GM19324 (cell line): ENCODE results near the gene BRINP2.
"Not testable (repeated sequence)": the region's sequence is repeated elsewhere in the genome, so short reads cannot be mapped to it uniquely, and the experiment has no call there.

ENCODE experiments used
- ATAC-seq: cut with Tn5 transposase; IDR thresholded peaks from one replicate; pipeline ENCODE4 v1.9.1; 2021; ENCODE audit warnings: mild to moderate bottlenecking, moderate library complexity; ENCODE audit not compliant: unreplicated experiment, low FRiP score

Gene BRINP2

DNA sequence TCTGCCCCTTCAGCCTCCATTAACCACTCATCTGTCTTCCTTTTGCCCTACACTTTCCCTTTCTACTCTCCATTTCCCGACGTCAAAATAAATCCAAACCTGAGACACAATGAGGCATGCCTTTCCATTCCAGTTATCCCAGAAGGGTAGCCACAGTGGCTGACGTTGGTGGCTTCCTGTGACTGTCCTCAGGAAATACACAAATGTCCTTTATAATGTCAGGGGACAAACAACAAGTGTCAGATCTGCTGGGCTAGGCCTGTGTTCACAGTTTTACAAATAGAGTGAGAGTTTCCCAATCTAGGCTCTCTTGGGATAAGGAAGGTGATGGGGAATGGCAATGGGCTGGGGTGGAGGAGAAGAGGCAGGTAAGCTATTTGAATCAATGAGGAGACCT is 135.3 kb downstream of the BRINP2 start:
- ATAC-seq, result no peak

DNA sequence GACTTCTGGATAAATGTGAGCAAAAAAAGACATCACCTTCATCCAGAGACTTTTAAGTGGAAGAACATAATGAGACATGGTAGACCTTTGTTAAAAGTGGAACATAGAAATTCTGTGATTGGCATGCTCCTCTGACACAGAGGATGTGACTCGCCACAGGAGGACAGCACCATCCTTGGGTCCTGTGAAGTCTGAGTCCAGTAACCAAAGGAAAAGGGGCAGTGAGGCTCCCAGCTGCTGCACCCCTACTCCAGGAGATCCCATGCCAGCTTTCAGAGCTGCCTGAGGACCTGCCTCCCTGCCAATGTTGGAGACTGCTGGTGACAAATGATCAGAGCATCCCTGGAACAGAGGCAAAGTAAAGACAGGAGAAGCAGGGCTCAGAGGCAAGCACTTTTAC is 136.2 kb downstream of the BRINP2 start:
- ATAC-seq, result no peak

DNA sequence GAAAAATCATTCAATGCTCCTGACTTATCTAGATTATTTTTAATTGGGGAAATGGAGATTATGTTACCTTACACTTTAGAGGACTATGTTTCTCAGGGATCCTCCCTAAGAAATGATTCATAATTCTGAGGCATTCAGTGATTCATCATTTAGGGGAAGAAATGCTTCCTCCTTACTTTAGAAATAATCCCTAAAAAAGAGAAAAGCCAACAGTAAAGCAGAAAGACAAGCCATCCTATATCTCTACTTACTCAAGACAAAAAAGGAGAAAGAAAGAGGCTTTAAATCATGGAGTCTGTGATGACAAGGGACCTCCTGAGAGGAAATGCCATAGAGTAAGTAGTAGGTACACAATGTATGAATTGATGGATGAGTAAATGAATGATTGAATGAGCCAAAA is 137.0 kb downstream of the BRINP2 start:
- no peak for ATAC-seq

DNA sequence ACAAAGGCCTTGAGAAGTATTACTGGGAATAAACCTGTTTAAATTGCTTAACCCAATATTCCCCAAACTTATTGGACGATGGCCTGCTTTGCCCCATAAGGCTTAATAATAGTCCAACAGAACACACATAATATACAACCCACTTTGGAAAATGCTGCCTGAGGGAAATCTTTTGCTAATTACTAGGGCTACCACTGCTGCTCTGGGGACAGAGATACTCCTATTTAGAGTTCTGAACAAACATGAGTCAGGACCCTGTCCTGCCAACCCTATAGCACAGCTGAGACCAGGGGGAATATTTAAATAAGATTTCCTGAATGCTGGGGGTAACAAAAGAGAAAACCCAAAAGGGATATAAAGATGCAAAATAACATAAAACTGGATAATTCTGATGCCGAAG is 139.1 kb downstream of the BRINP2 start:
- ATAC-seq, result no peak

DNA sequence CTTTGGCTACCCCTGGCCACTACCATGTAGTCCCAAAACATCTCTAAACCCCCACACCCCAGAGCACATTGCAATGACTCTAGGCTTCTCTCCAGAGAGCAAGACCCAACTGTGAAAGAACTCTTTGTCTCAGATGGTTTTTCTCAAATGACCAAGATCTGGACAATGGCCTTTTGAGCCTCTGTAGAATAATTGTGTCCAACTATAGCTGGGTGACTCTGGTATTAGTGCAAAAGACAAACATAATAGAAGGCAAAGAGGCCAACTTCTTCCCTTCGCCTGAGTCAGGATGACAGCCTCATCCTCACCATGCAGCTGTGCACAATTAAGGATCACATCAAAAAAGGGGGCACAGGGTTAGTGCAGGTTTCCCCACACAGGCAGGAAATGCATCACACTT is 139.6 kb downstream of the BRINP2 start:
- ATAC-seq, result no peak

DNA sequence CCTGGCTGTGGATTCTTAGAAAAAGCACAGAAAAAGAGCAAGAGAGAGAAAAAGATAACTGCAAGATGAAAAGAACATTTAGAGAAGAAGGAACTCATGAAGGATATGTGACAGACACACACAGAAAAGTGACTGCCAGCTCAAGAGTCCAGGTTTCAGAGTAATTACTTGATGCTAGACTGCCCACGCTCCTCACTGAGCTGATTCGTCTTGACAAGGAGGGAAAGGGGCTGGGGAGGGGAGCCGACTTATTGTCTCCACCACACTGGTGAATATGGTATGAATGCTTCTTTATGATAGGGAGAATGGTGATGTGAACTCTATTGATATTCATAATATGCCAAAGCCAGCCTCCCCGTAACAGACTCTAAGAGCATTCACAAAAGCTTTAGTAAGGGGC is 140.4 kb downstream of the BRINP2 start:
- ATAC-seq, result no peak

DNA sequence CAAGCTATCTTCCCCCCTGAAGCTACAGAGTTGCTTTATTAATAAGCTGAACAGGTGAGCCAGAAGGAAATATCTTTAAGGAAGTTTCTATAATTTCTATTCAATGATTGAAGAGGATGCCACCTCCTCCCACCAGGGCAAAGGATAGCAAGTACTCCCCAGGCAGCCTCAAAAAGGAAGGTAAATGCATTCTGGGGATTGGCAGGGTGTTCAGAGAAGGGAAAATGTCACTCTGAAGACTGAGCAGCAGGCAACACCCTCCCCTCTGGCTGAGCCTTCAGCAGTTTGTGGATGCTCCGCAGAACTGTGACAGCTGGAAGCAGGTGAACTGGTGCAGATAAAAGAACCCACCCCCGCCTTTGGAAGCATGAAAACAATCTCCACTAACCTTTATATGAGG is 140.8 kb downstream of the BRINP2 start:
- no peak for ATAC-seq

DNA sequence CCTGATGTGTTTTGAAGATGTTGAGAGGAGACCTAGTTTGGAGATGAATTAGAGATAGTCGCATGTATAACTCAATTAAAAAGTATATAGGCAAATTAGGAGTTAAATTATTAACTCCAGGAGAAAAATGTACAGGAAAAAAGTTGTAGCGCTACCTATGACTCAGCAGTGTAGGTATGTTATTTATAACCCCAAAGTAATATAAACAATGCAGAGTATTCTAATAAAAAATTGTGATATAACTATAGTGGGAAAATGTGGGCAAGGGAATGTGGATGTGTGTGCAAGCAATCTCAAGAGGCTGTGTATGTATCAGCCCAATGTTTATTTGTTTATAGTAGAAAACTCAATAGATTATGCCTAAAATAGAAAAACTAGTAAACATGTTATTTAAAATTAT is 144.5 kb downstream of the BRINP2 start:
- no peak for ATAC-seq

DNA sequence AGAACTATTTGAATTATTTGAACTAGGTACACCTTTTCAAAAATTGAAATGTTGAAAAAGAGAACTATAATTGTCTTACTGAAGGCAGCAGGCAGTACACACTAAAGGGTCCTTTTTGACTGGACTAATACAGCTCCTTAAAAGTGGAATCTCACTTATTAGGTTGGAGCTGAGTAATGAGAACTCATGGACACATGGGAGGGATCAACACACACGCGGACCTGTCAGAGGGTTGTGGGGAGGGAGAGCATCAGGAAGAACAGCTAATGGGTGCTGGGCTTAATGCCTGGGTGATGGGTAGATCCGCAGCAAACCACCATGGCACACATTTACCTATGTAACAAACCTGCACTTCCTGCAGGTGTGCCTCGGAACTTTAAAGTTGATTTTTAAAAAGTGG is 145.0 kb downstream of the BRINP2 start:
- no peak for ATAC-seq

DNA sequence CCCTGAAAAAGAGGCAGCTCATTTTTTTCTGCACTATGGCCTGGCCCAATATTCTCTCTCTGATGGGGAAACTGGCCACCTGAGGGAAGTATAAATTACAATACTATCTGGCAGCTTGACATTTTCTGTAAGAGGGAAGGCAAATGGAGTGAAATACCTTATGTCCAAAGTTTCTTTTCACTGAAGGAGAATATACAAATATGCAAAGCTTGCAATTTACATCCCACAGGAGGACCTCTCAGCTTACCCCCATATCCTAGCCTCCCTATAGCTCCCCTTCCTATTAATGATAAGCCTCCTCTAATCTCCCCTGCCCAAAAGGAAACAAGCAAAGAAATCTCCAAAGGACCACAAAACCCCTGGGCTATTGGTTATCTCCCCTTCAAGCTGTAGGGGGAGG is 150.7 kb downstream of the BRINP2 start:
- ATAC-seq, result not testable (repeated sequence)

DNA sequence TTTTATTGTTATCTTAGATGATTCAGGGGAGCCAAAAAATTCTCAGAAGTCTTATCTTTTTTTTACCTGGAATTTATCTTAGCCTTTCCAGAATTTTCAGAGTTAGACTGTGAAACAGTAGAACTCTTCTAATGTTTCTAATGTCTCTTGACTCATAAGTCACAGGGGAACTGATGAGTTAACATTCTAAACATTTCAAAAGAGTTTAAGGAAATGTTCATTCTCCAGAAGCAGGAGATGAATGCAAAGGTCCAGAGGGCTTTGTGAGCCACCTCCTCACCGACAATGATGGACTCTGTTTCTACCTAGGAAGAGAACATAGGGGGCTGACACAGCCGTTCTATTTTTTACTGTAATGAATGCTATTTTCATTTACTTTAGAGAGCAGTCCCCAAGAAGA is 157.5 kb downstream of the BRINP2 start:
- no peak for ATAC-seq

DNA sequence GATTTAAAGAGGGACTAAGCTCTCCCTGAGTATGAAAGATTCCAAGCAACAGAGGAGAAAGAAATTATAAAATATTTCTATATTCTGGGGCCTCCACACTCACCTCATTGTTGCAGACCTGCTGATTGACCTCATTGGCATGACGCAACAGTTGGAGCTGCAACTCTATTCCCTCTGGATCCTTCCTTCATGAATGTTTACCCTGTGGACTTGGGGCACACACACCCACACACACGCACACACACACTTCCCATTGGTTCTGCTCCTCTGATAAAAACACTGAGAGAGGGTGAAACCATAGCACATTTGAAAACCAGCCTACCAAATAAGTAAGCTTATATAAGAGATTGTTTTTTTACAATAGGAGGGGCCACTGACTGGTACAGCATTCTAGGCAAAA is 159.1 kb downstream of the BRINP2 start:
- ATAC-seq, result no peak
